GM12873 (cell line): ENCODE results near the gene NPR2.

Experiments used
- CTCF ChIP-seq: IDR thresholded peaks from 2 replicates; pipeline ENCODE4 v1.5.1; 2012; ENCODE audit warnings: low read depth, mild to moderate bottlenecking, moderate library complexity, low read length, control low read depth; ENCODE audit not compliant: insufficient read depth; ENCODE audit errors: missing control alignments

NPR2 gene

GRCh38 chr9:35791297-35791921, at the start of gene NPR2:
Gene NPR2 (plus strand): TSS chr9:35791591. CDS start chr9:35792409, 818 bp downstream.
- no peak for TF ChIP-seq CTCF

GRCh38 chr9:35741740-35742139, 49.7 kb upstream of the NPR2 start:
- TF ChIP-seq CTCF = no peak

GRCh38 chr9:35743452-35743851, 47.9 kb upstream of the NPR2 start:
- TF ChIP-seq CTCF = no peak

GRCh38 chr9:35743880-35744518, 47.4 kb upstream of the NPR2 start:
- TF ChIP-seq CTCF = no peak

- TF ChIP-seq CTCF = no peak
Observed at GRCh38 chr9:35745569-35745968, 45.8 kb upstream of the NPR2 start.

GRCh38 chr9:35746583-35746982, 44.8 kb upstream of the NPR2 start:
- TF ChIP-seq CTCF = no peak

- no peak for TF ChIP-seq CTCF
Observed at GRCh38 chr9:35748242-35748857, 43.0 kb upstream of the NPR2 start.
